Mesendoderm (in vitro differentiated cells): ENCODE results near the gene HGF.

Source experiments
- DNase-seq: peaks from one replicate; pipeline ENCODE4 v3.0.0; 2013
- H2AK5ac ChIP-seq: 2 replicates; pipeline ENCODE4 v1.6.1; 2013; ENCODE audit warnings: low read length, inconsistent platforms
- H2BK120ac ChIP-seq: 2 replicates; pipeline ENCODE4 v1.6.1; 2013; ENCODE audit warnings: low read depth, mild to moderate bottlenecking, low read length, moderate library complexity, mixed read lengths
- H2BK15ac ChIP-seq: replicated peaks from 2 replicates; pipeline ENCODE4 v1.6.1; 2013; ENCODE audit warnings: low read depth, mild to moderate bottlenecking, moderate library complexity
- H2BK5ac ChIP-seq: 2 replicates; pipeline ENCODE4 v1.6.1; 2013; ENCODE audit warnings: low read length, inconsistent platforms
- H3K18ac ChIP-seq: 2 replicates; pipeline ENCODE4 v1.6.1; 2013; ENCODE audit warnings: mild to moderate bottlenecking, low read length, mixed read lengths
- H3K23ac ChIP-seq: one replicate; pipeline ENCODE4 v1.6.1; 2013; ENCODE audit warnings: low read length
- H3K27ac ChIP-seq: 2 replicates; pipeline ENCODE4 v1.5.1; 2013; ENCODE audit warnings: low read depth, mild to moderate bottlenecking, inconsistent platforms, low read length, moderate library complexity
- H3K27me3 ChIP-seq: 2 replicates; pipeline ENCODE4 v1.6.1; 2013; ENCODE audit warnings: low read length, control low read depth, mild to moderate bottlenecking, inconsistent platforms; ENCODE audit not compliant: insufficient read depth, poor library complexity
- H3K36me3 ChIP-seq: 2 replicates; pipeline ENCODE4 v1.6.1; 2013; ENCODE audit warnings: low read length, inconsistent platforms; ENCODE audit not compliant: control insufficient read depth, insufficient read depth
- H3K4ac ChIP-seq: one replicate; pipeline ENCODE4 v1.6.1; 2013; ENCODE audit warnings: low read depth, mild to moderate bottlenecking, low read length, moderate library complexity
- H3K4me1 ChIP-seq: 2 replicates; pipeline ENCODE4 v1.6.1; 2013; ENCODE audit warnings: low read depth, low read length, inconsistent platforms; ENCODE audit not compliant: control insufficient read depth
- H3K4me2 ChIP-seq: 2 replicates; pipeline ENCODE4 v1.6.1; 2013; ENCODE audit warnings: low read length
- H3K4me3 ChIP-seq: 2 replicates; pipeline ENCODE4 v1.5.1; 2013; ENCODE audit warnings: mild to moderate bottlenecking, low read length
- H3K56ac ChIP-seq: one replicate; pipeline ENCODE4 v1.6.1; 2013; ENCODE audit warnings: low read length
- H3K79me1 ChIP-seq: 2 replicates; pipeline ENCODE4 v1.6.1; 2013; ENCODE audit warnings: low read length, inconsistent platforms
- H3K79me2 ChIP-seq: 2 replicates; pipeline ENCODE4 v1.6.1; 2013; ENCODE audit warnings: mild to moderate bottlenecking, low read length; ENCODE audit not compliant: control insufficient read depth, insufficient read depth
- H3K9ac ChIP-seq: 2 replicates; pipeline ENCODE4 v1.6.1; 2013; ENCODE audit warnings: low read length, inconsistent platforms
- H4K5ac ChIP-seq: one replicate; pipeline ENCODE4 v1.6.1; 2013; ENCODE audit warnings: low read length
- H4K8ac ChIP-seq: one replicate; pipeline ENCODE4 v1.6.1; 2013; ENCODE audit warnings: low read depth, mild to moderate bottlenecking, control low read depth, low read length, moderate library complexity
- WGBS: extraction: QIAGEN DNeasy Blood & Tissue Kit; methylation state at CpG from one replicate; pipeline ENCODE4 v1.1.7; 2013; ENCODE audit warnings: low lambda C conversion rate, missing lambda C conversion rate; ENCODE audit not compliant: insufficient coverage; ENCODE audit errors: extremely low coverage; 5-methylcytosine and 5-hydroxymethylcytosine counted together

Gene HGF

GRCh38 chr7:81659697-81660395 is 110.0 kb downstream of the HGF start:
- Histone ChIP-seq H3K27me3 (no peaks in the 10 kb centered on the region), H3K36me3 (no peaks in the 10 kb centered on the region), H3K4me1 (no peaks in the 10 kb centered on the region), H3K4ac (no peak overlapping the region), H2AK5ac (no peak overlapping the region), H3K27ac (no peak overlapping the region), H4K5ac (no peak overlapping the region), H2BK5ac (peak overlapping the region; percentile 20), H3K4me3 (no peak overlapping the region), H2BK120ac (no peak overlapping the region), H3K23ac (no peak overlapping the region), H3K79me2 (no peaks in the 10 kb centered on the region), H3K9ac (no peak overlapping the region), H4K8ac (no peak overlapping the region), H3K4me2 (no peak overlapping the region), H3K79me1 (no peaks in the 10 kb centered on the region), H2BK15ac (no peak overlapping the region), H3K18ac (no peak overlapping the region), H3K56ac (peak overlapping the region; percentile 44)
- peak; percentile 66 for DNase-seq
- no CpG with 5 or more reads among the region's 3 CpGs for WGBS

GRCh38 chr7:81657551-81657950 is 112.3 kb downstream of the HGF start:
- no peak overlapping the region for H3K9ac ChIP-seq
- no peak overlapping the region for H2BK5ac ChIP-seq
- H3K36me3 ChIP-seq = no peaks in the 10 kb centered on the region
- H3K27ac ChIP-seq = no peak overlapping the region
- no peaks in the 10 kb centered on the region for H3K4me1 ChIP-seq
- H2BK15ac ChIP-seq = no peak overlapping the region
- H3K79me2 ChIP-seq = no peaks in the 10 kb centered on the region
- H3K4me3 ChIP-seq = no peak overlapping the region
- no peak overlapping the region for H2AK5ac ChIP-seq
- H3K4me2 ChIP-seq = no peak overlapping the region
- no peak overlapping the region for H3K4ac ChIP-seq
- DNase-seq = no peak
- H4K5ac ChIP-seq = no peak overlapping the region
- no peak overlapping the region for H3K23ac ChIP-seq
- H3K27me3 ChIP-seq = no peaks in the 10 kb centered on the region
- H3K56ac ChIP-seq = no peak overlapping the region
- no peak overlapping the region for H2BK120ac ChIP-seq
- no peak overlapping the region for H4K8ac ChIP-seq
- H3K79me1 ChIP-seq = no peaks in the 10 kb centered on the region
- H3K18ac ChIP-seq = no peak overlapping the region

- Histone ChIP-seq H3K9ac (no peak overlapping the region), H3K18ac (no peak overlapping the region), H3K4me3 (no peak overlapping the region), H3K56ac (no peak overlapping the region), H2BK15ac (no peak overlapping the region), H2AK5ac (no peak overlapping the region), H4K8ac (no peak overlapping the region), H2BK5ac (no peak overlapping the region), H3K79me1 (no peaks in the 10 kb centered on the region), H3K27me3 (no peaks in the 10 kb centered on the region), H4K5ac (no peak overlapping the region), H3K27ac (no peak overlapping the region), H3K23ac (no peak overlapping the region), H3K4ac (no peak overlapping the region), H2BK120ac (no peak overlapping the region), H3K79me2 (no peaks in the 10 kb centered on the region), H3K36me3 (no peaks in the 10 kb centered on the region), H3K4me1 (no peaks in the 10 kb centered on the region), H3K4me2 (no peak overlapping the region)
- DNase-seq = no peak
- no CpG with 5 or more reads among the region's 1 CpG for WGBS
Measured at GRCh38 chr7:81655271-81655670, 114.6 kb downstream of the HGF start.

GRCh38 chr7:81652225-81652624 is 117.6 kb downstream of the HGF start:
- Histone ChIP-seq H3K79me2 (no peaks in the 10 kb centered on the region), H3K27ac (no peak overlapping the region), H3K4me3 (no peak overlapping the region), H3K4ac (no peak overlapping the region), H2BK120ac (no peak overlapping the region), H3K9ac (no peak overlapping the region), H3K18ac (no peak overlapping the region), H3K36me3 (no peaks in the 10 kb centered on the region), H2BK5ac (no peak overlapping the region), H2AK5ac (no peak overlapping the region), H3K27me3 (no peaks in the 10 kb centered on the region), H3K4me1 (no peaks in the 10 kb centered on the region), H3K56ac (no peak overlapping the region), H3K23ac (no peak overlapping the region), H3K4me2 (no peak overlapping the region), H4K8ac (no peak overlapping the region), H4K5ac (no peak overlapping the region), H3K79me1 (no peaks in the 10 kb centered on the region), H2BK15ac (no peak overlapping the region)
- DNase-seq = no peak
- WGBS = no CpG with 5 or more reads among the region's 1 CpG
